SK-N-SH (cell line): ENCODE measurements around the gene COL3A1. TPM values are rescaled to one million over a fixed set of nuclear protein-coding genes. Genes with fewer than 3 reads are reported as not detected.
A peak's percentile ranks its signal among the peaks of the same experiment; 100 is the strongest.

Source experiments
- CTCF ChIA-PET: fragments of 300-600, 350-600 bp; formaldehyde crosslinking; extraction: SDS; loops from one replicate; lab custom pipeline; 2021; lab: Yijun Ruan, JAX
- POLR2A ChIA-PET: fragments of 350-600 bp; sonication (Branson Sonifier 250); formaldehyde crosslinking; extraction: SDS; loops from one replicate; lab custom pipeline; 2020; ENCODE audit warnings: antibody characterized with exemption, inconsistent platforms; lab: Yijun Ruan, JAX
- DNase-seq: peaks from one replicate; pipeline ENCODE4 v3.0.0; 2012
- H2AFZ ChIP-seq: fragments of 200-600 bp; sonication (generic); 2 replicates; pipeline ENCODE4 v1.8.1; 2016; ENCODE audit warnings: antibody characterized with exemption, mild to moderate bottlenecking, low read depth
- H3F3A ChIP-seq: fragments of 200-600 bp; sonication (generic); replicated peaks from 2 replicates; pipeline ENCODE3; 2016; ENCODE audit warnings: antibody characterized with exemption, mild to moderate bottlenecking; ENCODE audit not compliant: insufficient read depth
- H3K27ac ChIP-seq, 2 experiments: fragments of 200-500 bp in 1 of 2; fragments of 200-600 bp in 1 of 2; sonication (Bioruptor generic) in 1 of 2; sonication (generic), shearing (Covaris generic) in 1 of 2; 2 replicates each; pipeline versions ENCODE4 v1.5.1 to v1.6.1; 2014 to 2016; ENCODE audit warnings: low read depth in 2 of 2, inconsistent platforms in 1 of 2, low read length in 1 of 2, mild to moderate bottlenecking in 1 of 2, mixed read lengths in 1 of 2
- H3K27me3 ChIP-seq: fragments of 200-600 bp; sonication (generic), shearing (Covaris generic); 2 replicates; pipeline ENCODE4 v1.6.1; 2016; ENCODE audit warnings: mixed run types; ENCODE audit not compliant: insufficient read depth
- H3K36me3 ChIP-seq, 2 experiments: fragments of 200-500 bp in 1 of 2; fragments of 200-600 bp in 1 of 2; sonication (Bioruptor generic) in 1 of 2; sonication (generic) in 1 of 2; replicated peaks in 1 of 2; 2 replicates each; pipeline versions ENCODE3 to v1.5.1; 2014 to 2016; ENCODE audit warnings: low read length in 1 of 2, mild to moderate bottlenecking in 1 of 2; ENCODE audit not compliant: insufficient read depth in 2 of 2, control insufficient read depth in 1 of 2
- H3K4me1 ChIP-seq, 2 experiments: fragments of 200-500 bp in 1 of 2; fragments of 200-600 bp in 1 of 2; sonication (Bioruptor generic) in 1 of 2; sonication (generic), shearing (Covaris generic) in 1 of 2; 2 replicates each; pipeline versions ENCODE4 v1.5.1 to v1.6.1; 2014 to 2016; ENCODE audit warnings: low read depth in 1 of 2, low read length in 1 of 2, mixed run types in 1 of 2; ENCODE audit not compliant: insufficient read depth in 2 of 2, control insufficient read depth in 1 of 2
- H3K4me2 ChIP-seq: fragments of 200-600 bp; sonication (generic), shearing (Covaris generic); 2 replicates; pipeline ENCODE4 v1.6.1; 2017; ENCODE audit warnings: mixed run types
- H3K4me3 ChIP-seq, 2 experiments: fragments of 200-500 bp in 1 of 2; fragments of 200-600 bp in 1 of 2; sonication (Bioruptor generic) in 1 of 2; sonication (generic), shearing (Covaris generic) in 1 of 2; 2 replicates each; pipeline versions ENCODE4 v1.5.1 to v1.8.1; 2014 to 2016; ENCODE audit warnings: low read depth in 2 of 2, inconsistent platforms in 1 of 2, low read length in 1 of 2, mild to moderate bottlenecking in 1 of 2, mixed read lengths in 1 of 2, moderate library complexity in 1 of 2
- H3K79me2 ChIP-seq: fragments of 200-600 bp; sonication (generic); 2 replicates; pipeline ENCODE4 v1.8.1; 2017; ENCODE audit warnings: mild to moderate bottlenecking; ENCODE audit not compliant: insufficient read depth
- H3K9ac ChIP-seq: fragments of 200-600 bp; sonication (generic); 2 replicates; pipeline ENCODE4 v1.6.1; 2017; ENCODE audit warnings: mixed run types
- H3K9me2 ChIP-seq: fragments of 200-600 bp; sonication (generic); 2 replicates; pipeline ENCODE4 v1.6.1; 2017; ENCODE audit warnings: mixed run types
- H3K9me3 ChIP-seq: fragments of 200-600 bp; sonication (generic); 2 replicates; pipeline ENCODE4 v1.6.1; 2017; ENCODE audit warnings: mixed run types, mild to moderate bottlenecking, moderate library complexity
- H4K20me1 ChIP-seq: fragments of 200-600 bp; sonication (generic); 2 replicates; pipeline ENCODE4 v1.6.1; 2017; ENCODE audit warnings: mild to moderate bottlenecking, mixed run types; ENCODE audit not compliant: insufficient read depth
- ELF1 ChIP-seq: IDR thresholded peaks from 2 replicates; pipeline ENCODE4 v1.4.0; 2012
- EP300 ChIP-seq, 2 experiments: IDR thresholded peaks; 2 replicates each; pipeline versions ENCODE4 v1.4.0 to v1.6.1; 2012; ENCODE audit warnings: borderline replicate concordance in 1 of 2, low read depth in 1 of 2, low read length in 1 of 2
- EZH2phosphoT487 ChIP-seq: fragments of 200-600 bp; sonication (generic); IDR thresholded peaks from 2 replicates; pipeline ENCODE4 v1.6.1; 2017; ENCODE audit warnings: low read depth, mixed run types, mild to moderate bottlenecking, antibody characterized with exemption, moderate library complexity, borderline replicate concordance
- FOSL2 ChIP-seq: IDR thresholded peaks from 2 replicates; pipeline ENCODE4 v1.4.0; 2012; ENCODE audit warnings: low read depth, mild to moderate bottlenecking, moderate library complexity, borderline replicate concordance
- FOXJ3 ChIP-seq: sonication (generic); formaldehyde crosslinking; IDR thresholded peaks from 2 replicates; pipeline ENCODE4 v1.5.1; 2020; ENCODE audit warnings: mild to moderate bottlenecking, missing genetic modification reagents
- FOXM1 ChIP-seq: IDR thresholded peaks from 2 replicates; pipeline ENCODE4 v1.4.0; 2012; ENCODE audit warnings: low read depth, mild to moderate bottlenecking
- GABPA ChIP-seq: IDR thresholded peaks from 2 replicates; pipeline ENCODE4 v1.4.0; 2012; ENCODE audit warnings: low read depth, mild to moderate bottlenecking
- JUND ChIP-seq: IDR thresholded peaks from 2 replicates; pipeline ENCODE4 v1.4.0; 2012
- MEF2A ChIP-seq: IDR thresholded peaks from 2 replicates; pipeline ENCODE4 v1.4.0; 2012; ENCODE audit warnings: low read depth, borderline replicate concordance
- NFIC ChIP-seq: IDR thresholded peaks from 2 replicates; pipeline ENCODE4 v1.4.0; 2012; ENCODE audit warnings: borderline replicate concordance
- NRF1 ChIP-seq: IDR thresholded peaks from 2 replicates; pipeline ENCODE4 v1.6.1; 2012; ENCODE audit warnings: low read depth, mild to moderate bottlenecking, low read length
- POLR2AphosphoS5 ChIP-seq: IDR thresholded peaks from 2 replicates; pipeline ENCODE4 v1.6.1; 2012; ENCODE audit warnings: low read depth, low read length
- REST ChIP-seq: IDR thresholded peaks from 2 replicates; pipeline ENCODE4 v1.6.1; 2012; ENCODE audit warnings: mild to moderate bottlenecking, low read depth, low read length, moderate library complexity
- RXRA ChIP-seq: IDR thresholded peaks from 2 replicates; pipeline ENCODE4 v1.4.0; 2012; ENCODE audit warnings: low read depth, mild to moderate bottlenecking, borderline replicate concordance
- SIN3A ChIP-seq: IDR thresholded peaks from 2 replicates; pipeline ENCODE4 v1.6.1; 2012; ENCODE audit warnings: low read depth, mild to moderate bottlenecking, low read length, moderate library complexity, borderline replicate concordance
- TCF12 ChIP-seq: IDR thresholded peaks from 2 replicates; pipeline ENCODE4 v1.4.0; 2012
- TEAD4 ChIP-seq: IDR thresholded peaks from 2 replicates; pipeline ENCODE4 v1.4.0; 2012; ENCODE audit warnings: mild to moderate bottlenecking, borderline replicate concordance; ENCODE audit not compliant: insufficient read depth
- WGBS: methylation state at CpG from one replicate; pipeline ENCODE4 v1.1.6; 2017; ENCODE audit warnings: low lambda C conversion rate; 5-methylcytosine and 5-hydroxymethylcytosine counted together
- polyA plus RNA-seq, 3 experiments: library from polyadenylated mRNA; depleted of rRNA; stranded (reverse); fragments of >200 nt; gene quantifications; 2 replicates each; pipeline ENCODE4 v1.2.3, GENCODE V29; 2012
- TF ChIP-seq, protein P1 (sequence below): IDR thresholded peaks from 2 replicates; pipeline ENCODE4 v1.4.0; 2012; ENCODE audit warnings: low read depth
- TF ChIP-seq, protein P2 (sequence below): IDR thresholded peaks from 2 replicates; pipeline ENCODE4; 2012
- TF ChIP-seq, protein P3 (sequence below): IDR thresholded peaks from 2 replicates; pipeline ENCODE4 v1.4.0; 2012; ENCODE audit warnings: low read depth, borderline replicate concordance

The COL3A1 gene
- polyA plus RNA-seq, 1 of the 3 experiments (the other 2 are of a cell fraction) = 987 TPM

DNA sequence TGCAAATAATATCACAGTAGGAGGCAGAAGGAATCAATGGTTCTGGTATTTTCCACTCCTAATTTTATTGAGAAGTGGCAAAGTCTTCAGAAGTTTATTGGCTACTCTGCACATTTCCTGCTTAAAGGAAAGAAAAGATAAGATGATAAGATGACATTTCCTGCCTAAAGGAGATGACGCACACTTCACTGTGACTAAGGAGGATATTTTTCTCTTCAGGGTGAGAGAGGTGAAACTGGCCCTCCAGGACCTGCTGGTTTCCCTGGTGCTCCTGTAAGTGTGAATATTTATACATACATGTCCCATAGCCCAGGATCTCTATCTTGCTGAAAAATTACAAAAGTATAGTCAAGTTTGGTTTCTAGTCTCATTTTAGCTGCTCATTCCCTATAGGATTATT lies 27.9 kb downstream of the COL3A1 start:
- Histone ChIP-seq H2AFZ (no peak overlapping the region), H3K4me2 (no peak overlapping the region), H3K4me1 (peaks cover 0 to 34% of the 10 kb centered on the region in 2 experiments; a peak in 3 of 4 replicates), H3K27ac (peak overlapping the region; percentile 60 to 88), H4K20me1 (no peaks in the 10 kb centered on the region), H3K36me3 (peaks cover 96 to 99% of the 10 kb centered on the region in 2 experiments), H3K4me3 (no peak overlapping the region), H3K79me2 (peaks cover 40% of the 10 kb centered on the region), H3K9ac (peak overlapping the region; percentile 25; the same call in 1 of the 2 replicates), H3K9me2 (no peaks in the 10 kb centered on the region), H3K27me3 (no peaks in the 10 kb centered on the region), H3K9me3 (no peaks in the 10 kb centered on the region), H3F3A (peaks cover 95% of the 10 kb centered on the region)
- 6% methylated on average over 1 of the region's 1 CpG for whole genome bisulfite sequencing
- TF ChIP-seq TEAD4 = peak; percentile 45; the same call in 1 of the 2 replicates
- TF ChIP-seq NFIC = peak; percentile 62
- TF ChIP-seq TCF12 = peak; percentile 82
- TF ChIP-seq POLR2AphosphoS5 = peak; percentile 42; the same call in 1 of the 2 replicates
- no peak for TF ChIP-seq FOXJ3
- TF ChIP-seq ELF1 = no peak
- TF ChIP-seq, protein P1, sequence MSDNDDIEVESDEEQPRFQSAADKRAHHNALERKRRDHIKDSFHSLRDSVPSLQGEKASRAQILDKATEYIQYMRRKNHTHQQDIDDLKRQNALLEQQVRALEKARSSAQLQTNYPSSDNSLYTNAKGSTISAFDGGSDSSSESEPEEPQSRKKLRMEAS = peak; percentile 43; the same call in 1 of the 2 replicates
- TF ChIP-seq SIN3A = 0 out of 2 replicates have a peak, but pooled peaks have one; percentile 58
- peak; percentile 80; the same call in 1 of the 2 replicates for TF ChIP-seq RXRA
- TF ChIP-seq, protein P2, sequence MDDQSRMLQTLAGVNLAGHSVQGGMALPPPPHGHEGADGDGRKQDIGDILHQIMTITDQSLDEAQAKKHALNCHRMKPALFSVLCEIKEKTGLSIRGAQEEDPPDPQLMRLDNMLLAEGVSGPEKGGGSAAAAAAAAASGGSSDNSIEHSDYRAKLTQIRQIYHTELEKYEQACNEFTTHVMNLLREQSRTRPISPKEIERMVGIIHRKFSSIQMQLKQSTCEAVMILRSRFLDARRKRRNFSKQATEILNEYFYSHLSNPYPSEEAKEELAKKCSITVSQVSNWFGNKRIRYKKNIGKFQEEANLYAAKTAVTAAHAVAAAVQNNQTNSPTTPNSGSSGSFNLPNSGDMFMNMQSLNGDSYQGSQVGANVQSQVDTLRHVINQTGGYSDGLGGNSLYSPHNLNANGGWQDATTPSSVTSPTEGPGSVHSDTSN = peak; percentile 73
- no peak for TF ChIP-seq REST
- 0 out of 2 replicates have a peak, but pooled peaks have one; percentile 47 for TF ChIP-seq FOXM1
- peak; percentile 14; the same call in 1 of the 2 replicates for TF ChIP-seq GABPA
- peak; percentile 83 for TF ChIP-seq JUND
- TF ChIP-seq EZH2phosphoT487 = no peak
- no peak for TF ChIP-seq NRF1
- TF ChIP-seq, protein P3, sequence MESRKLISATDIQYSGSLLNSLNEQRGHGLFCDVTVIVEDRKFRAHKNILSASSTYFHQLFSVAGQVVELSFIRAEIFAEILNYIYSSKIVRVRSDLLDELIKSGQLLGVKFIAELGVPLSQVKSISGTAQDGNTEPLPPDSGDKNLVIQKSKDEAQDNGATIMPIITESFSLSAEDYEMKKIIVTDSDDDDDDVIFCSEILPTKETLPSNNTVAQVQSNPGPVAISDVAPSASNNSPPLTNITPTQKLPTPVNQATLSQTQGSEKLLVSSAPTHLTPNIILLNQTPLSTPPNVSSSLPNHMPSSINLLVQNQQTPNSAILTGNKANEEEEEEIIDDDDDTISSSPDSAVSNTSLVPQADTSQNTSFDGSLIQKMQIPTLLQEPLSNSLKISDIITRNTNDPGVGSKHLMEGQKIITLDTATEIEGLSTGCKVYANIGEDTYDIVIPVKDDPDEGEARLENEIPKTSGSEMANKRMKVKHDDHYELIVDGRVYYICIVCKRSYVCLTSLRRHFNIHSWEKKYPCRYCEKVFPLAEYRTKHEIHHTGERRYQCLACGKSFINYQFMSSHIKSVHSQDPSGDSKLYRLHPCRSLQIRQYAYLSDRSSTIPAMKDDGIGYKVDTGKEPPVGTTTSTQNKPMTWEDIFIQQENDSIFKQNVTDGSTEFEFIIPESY = 0 out of 2 replicates have a peak, but pooled peaks have one; percentile 26
- TF ChIP-seq FOSL2 = peak; percentile 75; the same call in 1 of the 2 replicates
- TF ChIP-seq EP300 (IDR thresholded peaks at IDR 0.05; ENCODE audit: borderline replicate concordance in 1 of 2, low read depth in 1 of 2, low read length in 1 of 2) = peak in 1 of 2 experiments; percentile 90; a peak in 2 of 4 replicates
- 0 out of 2 replicates have a peak, but pooled peaks have one; percentile 16 for TF ChIP-seq MEF2A
- ChIA-PET CTCF (no interaction called here), POLR2A (no interaction called here)
- DNase-seq = no peak
